ENCODE data around the gene CFAP99.
A peak's percentile ranks its signal among the peaks of the same experiment; 100 is the strongest.
"Not testable (repeated sequence)": the region's sequence is repeated elsewhere in the genome, so short reads cannot be mapped to it uniquely, and the experiment has no call there.

The CFAP99 gene

DNA sequence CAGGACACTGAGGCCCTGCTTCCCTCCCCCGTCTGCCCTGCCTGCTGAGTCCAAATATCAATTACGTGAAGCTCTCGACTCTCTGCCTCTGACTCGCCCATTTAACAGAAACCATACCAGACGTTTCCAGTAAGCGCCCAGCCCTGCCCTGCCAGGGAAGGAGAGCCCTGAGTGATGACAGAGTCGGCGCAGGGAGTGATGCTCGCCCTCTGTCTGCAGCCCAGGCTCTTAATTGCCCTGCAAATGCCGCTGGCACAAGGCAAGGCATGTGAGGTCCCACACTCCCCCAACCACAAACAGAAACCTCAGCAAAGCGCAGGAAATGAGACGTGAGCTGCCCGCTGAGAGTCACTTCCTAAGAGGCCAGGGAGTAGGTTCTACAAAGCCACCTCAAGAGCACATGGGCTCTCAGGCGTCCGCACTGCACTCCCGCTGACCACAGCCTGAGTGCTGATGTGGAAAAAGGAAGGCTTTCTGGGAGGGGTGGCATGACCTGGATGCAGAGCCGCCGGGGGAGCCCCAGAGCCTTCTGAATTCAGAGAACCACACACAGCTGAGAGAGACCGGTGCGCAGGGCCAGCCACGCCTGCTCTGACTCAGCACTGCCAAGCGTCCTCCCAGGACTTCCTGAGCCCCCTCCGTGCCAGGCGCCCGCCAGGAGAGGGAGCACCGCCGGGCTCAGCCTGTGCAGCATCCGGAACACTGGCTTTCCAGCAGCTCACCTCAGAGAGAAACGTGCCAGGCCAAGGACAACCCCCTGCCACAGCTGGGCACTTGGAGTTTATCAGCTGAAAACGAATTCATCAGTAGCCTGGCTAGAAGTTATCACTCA is 5.7 kb upstream of the CFAP99 start:
- DNase-seq: peak; percentile 98 to 99

GRCh38 chr4:2413821-2414610 is 4.7 kb upstream of the CFAP99 start:
- DNase-seq: no peak

DNA sequence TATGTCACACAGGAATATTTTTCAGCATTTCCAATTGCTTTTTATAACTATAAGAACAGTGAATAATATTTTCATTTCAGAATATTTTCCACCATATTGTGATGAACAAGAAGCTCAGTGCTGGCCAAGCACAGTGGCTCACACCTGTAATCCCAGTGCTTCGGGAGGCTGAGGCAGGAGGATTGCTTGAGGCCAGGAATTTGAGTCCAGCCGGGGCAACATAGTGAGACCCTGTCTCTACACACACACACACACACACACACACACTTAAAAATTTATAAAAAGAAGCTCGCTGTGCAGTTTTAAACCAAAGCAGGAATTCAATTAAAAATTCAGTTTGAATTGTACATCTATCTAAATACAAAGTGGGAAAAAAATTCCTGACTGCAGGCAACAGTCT is 3.5 kb upstream of the CFAP99 start:
- no peak for DNase-seq

GRCh38 chr4:2415881-2416563 is 2.7 kb upstream of the CFAP99 start:
- no peak for DNase-seq

- DNase-seq: no peak
Measured at GRCh38 chr4:2416564-2417225, 2.1 kb upstream of the CFAP99 start.

DNA sequence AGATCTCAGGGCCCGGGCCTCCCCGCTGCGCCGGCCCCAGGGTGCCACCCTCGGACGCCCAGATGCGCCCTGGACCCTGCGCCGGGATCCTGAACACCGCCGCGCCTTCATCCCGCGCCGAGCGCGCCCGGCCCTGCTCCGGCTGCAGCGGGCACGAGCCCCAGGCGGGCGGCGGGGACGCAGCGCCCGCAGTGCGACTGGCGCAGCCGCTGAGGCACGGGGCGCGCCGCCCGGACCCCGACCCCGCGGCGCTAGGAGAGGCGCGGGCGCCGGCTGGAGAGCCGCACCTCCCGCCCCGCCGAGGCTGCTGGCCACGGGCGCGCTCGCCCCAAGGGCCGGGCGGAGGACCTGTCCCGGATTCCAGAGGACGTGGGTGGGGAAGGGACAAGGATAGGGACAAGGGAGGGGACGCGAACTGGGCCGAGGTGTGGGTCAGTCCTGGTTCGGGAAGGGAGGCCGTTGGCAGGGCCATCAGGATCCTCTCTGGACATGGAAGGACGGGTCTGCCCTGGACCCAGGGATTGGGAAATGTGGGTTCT is 1.5 kb upstream of the CFAP99 start:
- DNase-seq: no peak

DNA sequence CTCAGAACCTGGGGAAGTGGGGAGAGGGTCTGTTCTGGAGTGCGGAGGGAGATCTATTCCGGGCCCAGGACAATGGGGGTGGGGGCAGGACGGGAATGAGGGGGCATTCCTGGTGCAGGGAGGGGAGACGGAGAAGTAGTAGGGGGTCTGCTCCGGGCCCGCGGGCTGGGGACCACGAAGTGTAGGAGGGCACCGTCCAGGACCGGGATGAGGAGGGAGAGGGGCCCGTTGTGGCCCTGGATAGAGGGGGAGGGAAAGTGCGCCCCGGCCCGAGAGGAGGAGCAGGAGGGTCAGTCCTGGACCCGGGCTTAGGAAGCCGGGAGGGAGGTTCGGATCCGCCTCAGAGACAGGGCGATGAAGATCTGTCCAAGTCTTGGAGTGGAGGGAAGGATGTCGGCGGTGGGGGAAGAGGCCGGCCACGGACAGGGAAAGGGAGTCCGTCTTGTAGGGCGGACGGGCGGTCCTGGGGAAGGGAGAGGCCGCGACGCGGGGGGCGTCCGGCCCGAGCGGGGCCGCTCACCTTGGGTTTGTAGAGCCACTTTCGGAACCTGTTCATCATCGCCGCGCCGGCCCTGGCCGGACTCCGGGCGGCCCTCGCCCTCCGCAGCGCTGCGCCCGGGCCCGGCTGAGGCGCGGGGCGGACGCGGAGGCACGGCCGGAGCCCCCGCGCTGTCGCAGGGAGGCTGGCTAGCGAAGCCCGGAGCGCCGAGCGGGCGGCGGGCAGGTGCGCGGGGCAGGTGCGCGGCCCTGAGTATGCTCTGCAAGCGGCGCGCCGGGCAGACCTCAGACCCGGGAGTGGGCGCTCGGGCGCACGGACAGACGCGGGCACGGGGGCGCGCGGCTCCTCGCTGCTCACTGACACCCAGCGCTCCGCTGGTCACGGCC is 748 bp upstream of the CFAP99 start, which contains the start of gene ZFYVE28:
TSS of gene ZFYVE28 (minus strand) at position 881 of the 885 bp plus-strand sequence. CDS start at position 559, 322 bp downstream.
- DNase-seq: no peak

- DNase-seq: no peak
Measured at GRCh38 chr4:2419814-2420213, 1.1 kb downstream of the CFAP99 start.

DNA sequence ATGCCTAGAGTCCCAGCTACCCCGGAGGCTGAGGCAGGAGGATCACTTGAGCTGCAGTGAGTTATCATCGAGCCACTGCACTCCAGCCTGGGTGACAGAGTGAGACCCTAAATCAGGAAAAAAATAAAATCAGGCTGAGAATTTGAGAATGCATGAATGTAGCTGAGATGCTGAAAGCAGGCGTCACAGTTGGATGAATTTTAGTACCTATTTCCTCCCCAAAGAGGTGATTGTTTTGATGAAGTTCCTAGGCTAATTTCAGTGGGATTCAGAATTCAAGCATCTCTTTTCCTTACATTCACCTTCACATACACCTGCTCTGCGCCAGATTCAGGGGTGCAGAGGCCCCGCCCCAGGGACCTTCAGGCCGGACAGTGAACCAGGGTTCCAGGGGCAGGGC is 3.2 kb downstream of the CFAP99 start:
- DNase-seq: no peak

- no peak for DNase-seq
Measured at GRCh38 chr4:2423066-2423465, 4.3 kb downstream of the CFAP99 start.

DNA sequence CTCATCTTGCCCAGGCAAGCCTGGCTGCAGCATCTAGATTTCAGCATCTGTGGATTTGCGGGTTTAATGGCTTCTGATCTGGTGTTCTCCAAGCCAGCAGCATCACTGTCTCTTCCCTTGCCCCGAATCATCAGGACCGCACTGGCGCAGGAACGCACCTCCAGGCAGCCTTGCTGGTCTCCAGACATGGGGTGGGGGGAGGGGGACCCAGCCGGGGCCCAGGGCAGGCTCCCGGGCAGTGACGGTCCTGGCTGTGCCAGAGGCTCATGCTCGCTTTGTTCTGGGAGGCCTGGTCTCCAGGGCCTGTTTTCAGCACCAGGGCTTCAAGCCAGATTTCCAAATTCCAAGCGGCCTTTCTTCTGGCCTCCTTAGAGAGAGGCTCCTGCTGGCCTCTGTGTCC is 4.9 kb downstream of the CFAP99 start:
- no peak for DNase-seq

GRCh38 chr4:2424581-2424980 is 5.8 kb downstream of the CFAP99 start:
- no peak for DNase-seq

- no peak for DNase-seq
Measured at GRCh38 chr4:2425386-2426068, 6.8 kb downstream of the CFAP99 start.

GRCh38 chr4:2426069-2426397 is 7.3 kb downstream of the CFAP99 start:
- DNase-seq: no peak

- DNase-seq: no peak
Measured at GRCh38 chr4:2426711-2427275, 8.0 kb downstream of the CFAP99 start.

- DNase-seq: no peak
Measured at GRCh38 chr4:2427383-2428334, 8.9 kb downstream of the CFAP99 start.

GRCh38 chr4:2428496-2429213 is 9.9 kb downstream of the CFAP99 start:
- no peak for DNase-seq

- DNase-seq: not testable (repeated sequence)
Measured at GRCh38 chr4:2429945-2430757, 11.4 kb downstream of the CFAP99 start.

Measured in Kasumi-1 (cell line).